Measurements from ENCODE around the gene WWTR1.

The WWTR1 gene

GRCh38 chr3:149612456-149612855 is 45.4 kb downstream of the WWTR1 start:
- Mint-ChIP-seq H3K4me1 (peaks cover 66% of the 10 kb centered on the region), H3K9me3 (no peaks in the 10 kb centered on the region), H3K27ac (no peak overlapping the region), H3K36me3 (ENCODE audit: low read depth) (peaks cover 11% of the 10 kb centered on the region), H3K4me3 (no peak overlapping the region), H3K27me3 (ENCODE audit: low read depth) (no peaks in the 10 kb centered on the region)
- TF ChIP-seq, protein P1, sequence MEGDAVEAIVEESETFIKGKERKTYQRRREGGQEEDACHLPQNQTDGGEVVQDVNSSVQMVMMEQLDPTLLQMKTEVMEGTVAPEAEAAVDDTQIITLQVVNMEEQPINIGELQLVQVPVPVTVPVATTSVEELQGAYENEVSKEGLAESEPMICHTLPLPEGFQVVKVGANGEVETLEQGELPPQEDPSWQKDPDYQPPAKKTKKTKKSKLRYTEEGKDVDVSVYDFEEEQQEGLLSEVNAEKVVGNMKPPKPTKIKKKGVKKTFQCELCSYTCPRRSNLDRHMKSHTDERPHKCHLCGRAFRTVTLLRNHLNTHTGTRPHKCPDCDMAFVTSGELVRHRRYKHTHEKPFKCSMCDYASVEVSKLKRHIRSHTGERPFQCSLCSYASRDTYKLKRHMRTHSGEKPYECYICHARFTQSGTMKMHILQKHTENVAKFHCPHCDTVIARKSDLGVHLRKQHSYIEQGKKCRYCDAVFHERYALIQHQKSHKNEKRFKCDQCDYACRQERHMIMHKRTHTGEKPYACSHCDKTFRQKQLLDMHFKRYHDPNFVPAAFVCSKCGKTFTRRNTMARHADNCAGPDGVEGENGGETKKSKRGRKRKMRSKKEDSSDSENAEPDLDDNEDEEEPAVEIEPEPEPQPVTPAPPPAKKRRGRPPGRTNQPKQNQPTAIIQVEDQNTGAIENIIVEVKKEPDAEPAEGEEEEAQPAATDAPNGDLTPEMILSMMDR (IDR thresholded peaks at IDR 0.05; ENCODE audit: unreplicated experiment in 3 of 3) = no peak

DNA sequence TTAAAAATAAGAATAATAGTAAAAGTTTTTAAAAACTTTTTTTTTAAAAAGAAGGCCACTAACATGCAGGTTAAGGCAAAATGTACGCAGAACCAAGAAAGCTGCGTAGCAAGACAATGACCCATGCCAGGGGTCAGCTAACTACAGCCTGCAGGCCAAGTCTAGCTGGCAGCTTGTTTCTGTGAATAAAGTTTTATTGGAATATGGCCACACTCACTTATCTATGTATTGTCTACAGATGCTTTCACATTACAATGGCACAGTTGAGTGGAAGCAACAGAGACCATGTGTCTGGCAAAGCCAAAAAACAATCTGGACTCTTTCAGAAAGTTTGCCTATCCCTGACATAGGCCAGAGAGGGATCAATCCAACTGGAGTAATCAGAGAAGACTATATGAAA is 46.7 kb downstream of the WWTR1 start:
- Mint-ChIP-seq H3K36me3 (ENCODE audit: low read depth) (peaks cover 16% of the 10 kb centered on the region), H3K27ac (peak overlapping the region in 1 of 3 experiments; percentile 18), H3K27me3 (ENCODE audit: low read depth) (no peaks in the 10 kb centered on the region), H3K9me3 (no peaks in the 10 kb centered on the region), H3K4me3 (no peak overlapping the region), H3K4me1 (peaks cover 74% of the 10 kb centered on the region)
- TF ChIP-seq, protein P1 (IDR thresholded peaks at IDR 0.05; ENCODE audit: unreplicated experiment in 3 of 3) = no peak

DNA sequence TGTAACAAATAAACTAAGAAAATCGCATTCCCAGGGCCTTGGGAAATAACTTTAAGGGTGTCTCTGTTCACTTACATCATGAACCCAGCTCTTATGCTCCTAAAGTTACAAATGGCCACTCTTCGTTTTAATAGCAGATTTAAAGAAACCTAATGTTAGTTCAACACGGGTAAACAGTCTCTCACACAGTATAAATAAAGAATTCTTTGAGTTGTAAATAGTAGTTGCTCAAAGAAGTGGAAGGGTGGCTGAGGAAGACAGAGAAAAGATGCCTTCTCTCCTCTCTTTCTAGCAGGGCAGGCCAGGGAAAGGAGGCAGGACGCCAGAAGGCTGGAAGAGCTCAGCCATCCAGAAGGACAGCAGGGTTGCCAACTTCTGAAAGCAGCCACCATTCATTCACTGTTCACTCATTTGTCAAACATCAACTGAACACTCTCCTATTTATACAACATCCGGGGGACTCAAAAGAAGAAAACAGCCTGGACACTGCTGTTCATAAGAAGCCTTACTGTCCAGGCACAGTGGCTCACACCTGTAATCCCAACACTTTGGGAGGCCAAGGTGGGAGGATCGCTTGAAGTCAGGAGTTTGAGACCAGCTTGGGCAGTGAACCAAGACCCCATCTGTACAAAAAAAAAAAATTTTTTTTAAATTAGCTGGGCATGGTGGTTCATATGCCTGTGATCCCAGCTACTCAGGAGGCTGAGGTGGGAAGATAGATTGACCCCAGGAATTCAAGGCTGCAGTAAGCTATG is 47.3 kb downstream of the WWTR1 start:
- peaks cover 74% of the 10 kb centered on the region for H3K4me1 Mint-ChIP-seq
- TF ChIP-seq, protein P1 (IDR thresholded peaks at IDR 0.05; ENCODE audit: unreplicated experiment in 3 of 3) = no peak
- H3K27me3 Mint-ChIP-seq (ENCODE audit: low read depth) = no peaks in the 10 kb centered on the region
- H3K9me3 Mint-ChIP-seq = no peaks in the 10 kb centered on the region
- H3K4me3 Mint-ChIP-seq = no peak overlapping the region
- peak overlapping the region; percentile 70 to 91 (median 86) for H3K27ac Mint-ChIP-seq
- peaks cover 16% of the 10 kb centered on the region for H3K36me3 Mint-ChIP-seq (ENCODE audit: low read depth)

DNA sequence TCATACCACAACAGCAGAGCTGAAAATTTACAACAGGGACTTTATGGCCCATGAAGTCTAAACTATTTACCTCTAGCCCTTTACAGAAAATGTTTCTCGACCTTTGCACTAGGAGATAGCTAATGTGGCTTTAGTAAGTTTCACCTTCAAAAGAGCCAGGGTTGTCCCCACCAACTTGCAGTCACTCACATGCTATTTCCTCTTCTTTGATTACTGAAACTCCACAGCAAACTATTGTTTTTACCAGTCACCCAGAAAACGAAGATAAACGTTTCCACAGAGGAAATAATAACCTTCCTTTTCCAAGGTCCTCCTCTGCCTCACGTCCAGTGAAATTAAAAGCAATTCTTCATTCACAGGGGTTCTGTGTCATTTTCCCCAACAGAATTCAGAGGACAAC is 48.2 kb downstream of the WWTR1 start:
- Mint-ChIP-seq H3K4me1 (peaks cover 79% of the 10 kb centered on the region), H3K4me3 (no peak overlapping the region), H3K36me3 (ENCODE audit: low read depth) (peaks cover 12% of the 10 kb centered on the region), H3K9me3 (no peaks in the 10 kb centered on the region), H3K27me3 (ENCODE audit: low read depth) (no peaks in the 10 kb centered on the region), H3K27ac (peak overlapping the region; percentile 86 to 91 (median 91))
- TF ChIP-seq, protein P1 (IDR thresholded peaks at IDR 0.05; ENCODE audit: unreplicated experiment in 3 of 3) = no peak

GRCh38 chr3:149608987-149609386 is 48.8 kb downstream of the WWTR1 start:
- TF ChIP-seq, protein P1 (IDR thresholded peaks at IDR 0.05; ENCODE audit: unreplicated experiment in 3 of 3) = no peak
- Mint-ChIP-seq H3K27ac (peak overlapping the region; percentile 32 to 91 (median 86)), H3K9me3 (no peaks in the 10 kb centered on the region), H3K4me3 (no peak overlapping the region), H3K36me3 (ENCODE audit: low read depth) (peaks cover 12% of the 10 kb centered on the region), H3K27me3 (ENCODE audit: low read depth) (no peaks in the 10 kb centered on the region), H3K4me1 (peaks cover 79% of the 10 kb centered on the region)

DNA sequence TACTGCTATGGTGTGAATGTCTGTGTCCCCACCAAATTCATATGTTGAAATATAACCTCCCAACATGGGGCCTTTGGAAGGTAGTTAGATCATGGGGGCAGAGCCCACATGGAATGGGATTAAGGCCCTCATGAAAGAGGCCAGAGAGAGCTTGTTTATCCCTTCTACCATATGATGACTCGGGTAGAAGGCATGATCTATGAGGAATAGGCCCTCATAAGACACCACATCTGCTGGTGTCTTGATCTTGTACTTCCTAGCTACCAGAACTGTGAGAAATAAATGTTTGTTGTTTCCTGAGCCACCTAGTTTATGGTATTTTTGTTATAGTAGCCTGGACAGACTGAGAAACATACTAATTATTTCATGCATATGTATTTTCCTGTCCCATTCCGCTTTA is 51.9 kb downstream of the WWTR1 start:
- no peaks in the 10 kb centered on the region for H3K27me3 Mint-ChIP-seq (ENCODE audit: low read depth)
- TF ChIP-seq, protein P1 (IDR thresholded peaks at IDR 0.05; ENCODE audit: unreplicated experiment in 3 of 3) = no peak
- H3K36me3 Mint-ChIP-seq (ENCODE audit: low read depth) = peaks cover 12% of the 10 kb centered on the region
- peaks cover 76% of the 10 kb centered on the region for H3K4me1 Mint-ChIP-seq
- no peaks in the 10 kb centered on the region for H3K9me3 Mint-ChIP-seq
- H3K4me3 Mint-ChIP-seq = no peak overlapping the region
- H3K27ac Mint-ChIP-seq = peak overlapping the region; percentile 31 to 75 (median 74)

All from nephron (organoid).